Mesendoderm (in vitro differentiated cells): ENCODE results near the gene GOLIM4.

Experiments used
- DNase-seq: peaks from one replicate; pipeline ENCODE4 v3.0.0; 2013
- H2AK5ac ChIP-seq: 2 replicates; pipeline ENCODE4 v1.6.1; 2013; ENCODE audit warnings: low read length, inconsistent platforms
- H2BK120ac ChIP-seq: 2 replicates; pipeline ENCODE4 v1.6.1; 2013; ENCODE audit warnings: low read depth, mild to moderate bottlenecking, low read length, moderate library complexity, mixed read lengths
- H2BK15ac ChIP-seq: replicated peaks from 2 replicates; pipeline ENCODE4 v1.6.1; 2013; ENCODE audit warnings: low read depth, mild to moderate bottlenecking, moderate library complexity
- H2BK5ac ChIP-seq: 2 replicates; pipeline ENCODE4 v1.6.1; 2013; ENCODE audit warnings: low read length, inconsistent platforms
- H3K18ac ChIP-seq: 2 replicates; pipeline ENCODE4 v1.6.1; 2013; ENCODE audit warnings: mild to moderate bottlenecking, low read length, mixed read lengths
- H3K23ac ChIP-seq: one replicate; pipeline ENCODE4 v1.6.1; 2013; ENCODE audit warnings: low read length
- H3K27ac ChIP-seq: 2 replicates; pipeline ENCODE4 v1.5.1; 2013; ENCODE audit warnings: low read depth, mild to moderate bottlenecking, inconsistent platforms, low read length, moderate library complexity
- H3K27me3 ChIP-seq: 2 replicates; pipeline ENCODE4 v1.6.1; 2013; ENCODE audit warnings: low read length, control low read depth, mild to moderate bottlenecking, inconsistent platforms; ENCODE audit not compliant: insufficient read depth, poor library complexity
- H3K36me3 ChIP-seq: 2 replicates; pipeline ENCODE4 v1.6.1; 2013; ENCODE audit warnings: low read length, inconsistent platforms; ENCODE audit not compliant: control insufficient read depth, insufficient read depth
- H3K4ac ChIP-seq: one replicate; pipeline ENCODE4 v1.6.1; 2013; ENCODE audit warnings: low read depth, mild to moderate bottlenecking, low read length, moderate library complexity
- H3K4me1 ChIP-seq: 2 replicates; pipeline ENCODE4 v1.6.1; 2013; ENCODE audit warnings: low read depth, low read length, inconsistent platforms; ENCODE audit not compliant: control insufficient read depth
- H3K4me2 ChIP-seq: 2 replicates; pipeline ENCODE4 v1.6.1; 2013; ENCODE audit warnings: low read length
- H3K4me3 ChIP-seq: 2 replicates; pipeline ENCODE4 v1.5.1; 2013; ENCODE audit warnings: mild to moderate bottlenecking, low read length
- H3K56ac ChIP-seq: one replicate; pipeline ENCODE4 v1.6.1; 2013; ENCODE audit warnings: low read length
- H3K79me1 ChIP-seq: 2 replicates; pipeline ENCODE4 v1.6.1; 2013; ENCODE audit warnings: low read length, inconsistent platforms
- H3K79me2 ChIP-seq: 2 replicates; pipeline ENCODE4 v1.6.1; 2013; ENCODE audit warnings: mild to moderate bottlenecking, low read length; ENCODE audit not compliant: control insufficient read depth, insufficient read depth
- H3K9ac ChIP-seq: 2 replicates; pipeline ENCODE4 v1.6.1; 2013; ENCODE audit warnings: low read length, inconsistent platforms
- H4K5ac ChIP-seq: one replicate; pipeline ENCODE4 v1.6.1; 2013; ENCODE audit warnings: low read length
- H4K8ac ChIP-seq: one replicate; pipeline ENCODE4 v1.6.1; 2013; ENCODE audit warnings: low read depth, mild to moderate bottlenecking, control low read depth, low read length, moderate library complexity
- WGBS: extraction: QIAGEN DNeasy Blood & Tissue Kit; methylation state at CpG from one replicate; pipeline ENCODE4 v1.1.7; 2013; ENCODE audit warnings: low lambda C conversion rate, missing lambda C conversion rate; ENCODE audit not compliant: insufficient coverage; ENCODE audit errors: extremely low coverage; 5-methylcytosine and 5-hydroxymethylcytosine counted together

Gene GOLIM4

GRCh38 chr3:168085491-168086119 lies 10.1 kb downstream of the GOLIM4 start:
- Histone ChIP-seq H4K8ac (no peak overlapping the region), H2BK15ac (no peak overlapping the region), H3K18ac (peak overlapping the region; percentile 60), H3K23ac (no peak overlapping the region), H3K27me3 (no peaks in the 10 kb centered on the region), H3K27ac (no peak overlapping the region), H2AK5ac (no peak overlapping the region), H3K56ac (no peak overlapping the region), H3K9ac (no peak overlapping the region), H3K79me1 (peaks cover 12% of the 10 kb centered on the region), H2BK5ac (no peak overlapping the region), H2BK120ac (no peak overlapping the region), H3K4ac (no peak overlapping the region), H3K36me3 (no peaks in the 10 kb centered on the region), H3K79me2 (peaks cover 44% of the 10 kb centered on the region), H4K5ac (no peak overlapping the region), H3K4me1 (peaks cover 16% of the 10 kb centered on the region), H3K4me3 (no peak overlapping the region), H3K4me2 (no peak overlapping the region)
- no peak for DNase-seq
- whole genome bisulfite sequencing: no CpG with 5 or more reads among the region's 4 CpGs

- DNase-seq: peak; percentile 89
- H3K27me3 ChIP-seq: no peaks in the 10 kb centered on the region
- H4K5ac ChIP-seq: no peak overlapping the region
- no peak overlapping the region for H3K4ac ChIP-seq
- no CpG with 5 or more reads among the region's 1 CpG for WGBS
- H3K23ac ChIP-seq: no peak overlapping the region
- H2BK5ac ChIP-seq: no peak overlapping the region
- H3K27ac ChIP-seq: no peak overlapping the region
- H3K36me3 ChIP-seq: no peaks in the 10 kb centered on the region
- H3K4me1 ChIP-seq: peaks cover 16% of the 10 kb centered on the region
- H3K79me2 ChIP-seq: peaks cover 35% of the 10 kb centered on the region
- H3K56ac ChIP-seq: no peak overlapping the region
- no peak overlapping the region for H2BK120ac ChIP-seq
- H3K4me3 ChIP-seq: no peak overlapping the region
- no peak overlapping the region for H3K9ac ChIP-seq
- no peak overlapping the region for H4K8ac ChIP-seq
- no peak overlapping the region for H3K18ac ChIP-seq
- H3K79me1 ChIP-seq: peaks cover 10% of the 10 kb centered on the region
- H2AK5ac ChIP-seq: no peak overlapping the region
- no peak overlapping the region for H3K4me2 ChIP-seq
- no peak overlapping the region for H2BK15ac ChIP-seq
Observed at GRCh38 chr3:168083906-168084305, 11.8 kb downstream of the GOLIM4 start.

GRCh38 chr3:168081856-168082255 lies 13.9 kb downstream of the GOLIM4 start:
- WGBS: no CpG with 5 or more reads among the region's 3 CpGs
- Histone ChIP-seq H3K36me3 (no peaks in the 10 kb centered on the region), H2AK5ac (no peak overlapping the region), H3K23ac (no peak overlapping the region), H3K79me1 (peaks cover 13% of the 10 kb centered on the region), H3K79me2 (peaks cover 31% of the 10 kb centered on the region), H3K4ac (no peak overlapping the region), H3K4me1 (peaks cover 16% of the 10 kb centered on the region), H3K4me3 (no peak overlapping the region), H3K4me2 (no peak overlapping the region), H3K27me3 (no peaks in the 10 kb centered on the region), H4K8ac (no peak overlapping the region), H2BK15ac (no peak overlapping the region), H3K9ac (no peak overlapping the region), H2BK5ac (no peak overlapping the region), H3K18ac (no peak overlapping the region), H4K5ac (no peak overlapping the region), H3K27ac (no peak overlapping the region), H2BK120ac (no peak overlapping the region), H3K56ac (no peak overlapping the region)
- DNase-seq: peak; percentile 53

DNA sequence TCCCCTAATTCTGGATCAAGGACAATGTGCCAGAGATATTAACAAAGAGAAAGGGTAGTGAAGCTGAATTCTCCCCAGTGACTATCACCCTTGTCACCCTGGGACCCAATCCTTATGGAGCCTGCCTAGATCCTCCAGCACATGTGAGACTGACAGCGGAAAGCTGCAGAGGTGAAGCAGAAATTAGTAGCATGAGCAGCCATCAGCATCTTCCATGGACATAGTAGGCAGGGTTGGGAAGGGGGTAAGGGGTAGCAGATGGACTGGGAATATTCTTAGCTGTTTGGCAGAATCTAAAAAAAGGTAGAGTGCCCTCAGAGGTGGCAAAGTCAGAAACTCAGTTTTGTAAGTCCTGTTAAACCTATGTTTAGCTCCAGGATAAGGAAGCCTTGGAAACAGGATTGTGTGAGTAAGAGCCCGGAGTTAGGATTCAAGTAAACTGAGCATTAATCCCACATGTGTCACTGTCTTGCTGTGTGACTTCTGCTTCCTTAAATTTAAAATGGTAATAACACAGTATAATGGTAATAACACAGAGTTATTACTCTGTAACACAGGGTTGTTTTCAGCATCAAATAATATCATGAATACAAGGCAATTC lies 14.5 kb downstream of the GOLIM4 start:
- H3K23ac ChIP-seq: no peak overlapping the region
- H2BK5ac ChIP-seq: no peak overlapping the region
- no peak overlapping the region for H2AK5ac ChIP-seq
- H3K36me3 ChIP-seq: no peaks in the 10 kb centered on the region
- no peak overlapping the region for H4K5ac ChIP-seq
- no peak overlapping the region for H3K4me2 ChIP-seq
- no peaks in the 10 kb centered on the region for H3K27me3 ChIP-seq
- H3K79me1 ChIP-seq: peaks cover 13% of the 10 kb centered on the region
- no peak overlapping the region for H3K9ac ChIP-seq
- H3K18ac ChIP-seq: no peak overlapping the region
- H2BK15ac ChIP-seq: no peak overlapping the region
- no peak overlapping the region for H4K8ac ChIP-seq
- no peak overlapping the region for H3K4ac ChIP-seq
- peaks cover 14% of the 10 kb centered on the region for H3K4me1 ChIP-seq
- no peak overlapping the region for H3K4me3 ChIP-seq
- H3K56ac ChIP-seq: no peak overlapping the region
- no peak overlapping the region for H3K27ac ChIP-seq
- no CpG with 5 or more reads among the region's 2 CpGs for WGBS
- H2BK120ac ChIP-seq: no peak overlapping the region
- no peak for DNase-seq
- H3K79me2 ChIP-seq: peaks cover 27% of the 10 kb centered on the region

- Histone ChIP-seq H2BK120ac (no peak overlapping the region), H3K4me2 (no peak overlapping the region), H2AK5ac (no peak overlapping the region), H3K23ac (no peak overlapping the region), H3K4me1 (peaks cover 14% of the 10 kb centered on the region), H2BK5ac (no peak overlapping the region), H2BK15ac (no peak overlapping the region), H3K56ac (no peak overlapping the region), H3K27me3 (no peaks in the 10 kb centered on the region), H3K4ac (no peak overlapping the region), H3K27ac (no peak overlapping the region), H3K18ac (no peak overlapping the region), H3K36me3 (no peaks in the 10 kb centered on the region), H3K79me2 (peaks cover 25% of the 10 kb centered on the region), H4K5ac (no peak overlapping the region), H3K9ac (no peak overlapping the region), H3K4me3 (no peak overlapping the region), H3K79me1 (peaks cover 13% of the 10 kb centered on the region), H4K8ac (no peak overlapping the region)
- DNase-seq: peak; percentile 31
- WGBS: no CpG with 5 or more reads among the region's 5 CpGs
Observed at GRCh38 chr3:168080499-168081170, 15.1 kb downstream of the GOLIM4 start.
